Heart left ventricle (tissue), 16 donors: ENCODE measurements around the gene GSDMA. TPM values are rescaled to one million over a fixed set of nuclear protein-coding genes. Genes with fewer than 3 reads are reported as not detected.

ENCODE experiments used
- ATAC-seq, 4 donors: fragments of 200-7000 bp; cut with Tn5 transposase; one replicate each; pipeline ENCODE4 v1.9.1; 2020 to 2022; ENCODE audit warnings: moderate library complexity in 4 of 4, mild to moderate bottlenecking in 3 of 4, moderate number of reproducible peaks in 1 of 4
- DNase-seq, 5 donors: peaks; one replicate each; pipeline ENCODE4 v3.0.0-alpha.2; 2020
- H3K27ac ChIP-seq, 12 donors: fragments of 200-600 bp; sonication (generic) in 4 of 12; one replicate each; pipeline versions ENCODE4 v1.5.0 to v1.8.0; 2016 to 2022; ENCODE audit warnings: mild to moderate bottlenecking in 2 of 12
- H3K27me3 ChIP-seq, 9 donors: fragments of 200-600 bp; sonication (generic) in 2 of 9; one replicate each; pipeline versions ENCODE4 v1.5.1 to v1.8.0; 2016 to 2022; ENCODE audit warnings: mild to moderate bottlenecking in 3 of 9
- H3K36me3 ChIP-seq, 9 donors: fragments of 200-600 bp; sonication (generic) in 2 of 9; one replicate each; pipeline versions ENCODE4 v1.5.0 to v1.8.0; 2018 to 2022; ENCODE audit warnings: mild to moderate bottlenecking in 2 of 9
- H3K4me1 ChIP-seq, 12 donors: fragments of 200-600 bp; sonication (generic) in 4 of 12; one replicate each; pipeline versions ENCODE4 v1.5.0 to v1.8.0; 2016 to 2022; ENCODE audit warnings: mild to moderate bottlenecking in 3 of 12
- H3K4me3 ChIP-seq, 12 donors: fragments of 200-600 bp; sonication (generic) in 4 of 12; one replicate each; pipeline versions ENCODE4 v1.5.0 to v1.8.0; 2017 to 2022; ENCODE audit warnings: mild to moderate bottlenecking in 9 of 12, moderate library complexity in 4 of 12
- H3K9me3 ChIP-seq, 12 donors: fragments of 200-600 bp; sonication (generic) in 4 of 12; one replicate each; pipeline versions ENCODE4 v1.5.0 to v1.8.0; 2016 to 2022; ENCODE audit warnings: mild to moderate bottlenecking in 1 of 12
- POLR2A ChIP-seq, 2 donors: fragments of 450-650 bp; IDR thresholded peaks; one replicate each; pipeline ENCODE4 v1.6.1; 2017; ENCODE audit warnings: antibody characterized with exemption in 2 of 2, mild to moderate bottlenecking in 2 of 2, moderate library complexity in 2 of 2
- WGBS, 4 donors: extraction: QIAGEN DNeasy Blood & Tissue Kit in 2 of 4; methylation state at CpG; one replicate each; pipeline versions ENCODE4 v1.1.5 to v1.1.7; 2013 to 2018; 5-methylcytosine and 5-hydroxymethylcytosine counted together
- intact Hi-C, 10 donors: fragments of 100-400 bp; cut with DNase I; formaldehyde crosslinking; loops; one replicate each; pipeline versions ENCODE4 v1.11.1 to v1.14.2; 2022
- polyA plus RNA-seq, 2 donors: library from polyadenylated mRNA; stranded (reverse); fragments of 200-250 nt; gene quantifications; one replicate each; pipeline ENCODE4 v1.2.3, GENCODE V29; 2013
- total RNA-seq, 9 donors: library from RNA; depleted of rRNA in 2 of 9; stranded (reverse); fragments of >200 nt in 2 of 9; fragmentation: NEBNext Ultra II Directional in 3 of 9; extraction: Animal tissue kit (Norgen Biotek cat#: 25700) in 3 of 9; gene quantifications; one replicate each; pipeline versions ENCODE4 v1.1.0 to v1.2.4, GENCODE V29; 2016 to 2023
- TF ChIP-seq, protein P1 (sequence below), 12 donors: fragments of 200-600 bp; sonication (generic) in 4 of 12; IDR thresholded peaks; one replicate each; pipeline versions ENCODE4 v1.5.0 to v1.8.0; 2018 to 2022; ENCODE audit warnings: antibody characterized with exemption in 12 of 12, mild to moderate bottlenecking in 5 of 12
- donor health status: ischemic (EF 13 %, LVEDD 7.1; RV severe dilation, severe dysfunction).
- donor health status: healthy with polysubstance abuse.
- donor health status: DM: no; HTN: yes; CAD: no.
- donor health status: DM: no; HTN: no; CAD: no.
- donor health status: ischemic (EF 25% LVEDD 6.9; RV normal size, moderate dysfunction).
- donor health status: ischemic (EF 25% LVEDD 5.7; RV mildly dilated, moderate dysfunction).
- donor health status: healthy.
- donor health status: DM: yes; HTN: yes; CAD: no.
- donor health status: ischemic (EF 35%, LVEDD 5.7; RV mildly dilated, moderate dysfunction).
- donor health status: nonischemic (EF 11% LVEDD 7.7; RV severe dilation, severe dysfunction).
- donor health status: DM: yes; HTN: yes; CAD: no.
- donor health status: PGD.
- donor health status: ischemic (EF 29% LVEDD 5.4; RV normal size, mild dysfunction).
- donor health status: nonischemic (EF 23%, LVEDD 6.1; RV moderate dilation, normal function).

GSDMA gene
- total and polyA plus RNA-seq, 11 donors, result 0.08 to 3.7 (median 0.49) TPM; not detected in 3

DNA sequence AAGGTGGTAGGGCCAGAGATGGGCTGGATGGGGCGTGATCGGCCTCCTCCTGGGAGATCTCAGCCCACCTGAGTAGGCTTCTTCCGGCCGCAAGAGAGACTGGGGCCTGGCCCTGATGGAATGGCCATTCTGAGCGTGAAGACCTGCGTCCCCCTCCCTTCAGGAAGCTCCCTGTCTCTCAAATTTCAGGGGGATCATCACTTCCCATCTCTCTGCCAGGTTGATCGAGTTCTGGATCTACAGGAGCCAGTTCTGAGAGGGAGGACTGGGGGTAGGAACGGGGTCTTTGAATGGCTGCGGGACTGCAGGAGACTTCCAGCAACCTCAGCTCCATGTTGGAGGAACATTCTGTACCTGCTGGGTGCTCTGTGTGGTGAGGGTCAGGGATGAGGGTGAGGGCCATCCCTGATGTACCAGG is 9.3 kb upstream of the GSDMA start:
- DNase-seq (no peak), ATAC-seq (no peak)
- H3K4me1 ChIP-seq, result peaks cover 0 to 33% (median 13%) of the 10 kb centered on the region in 12 donors
- no peak for TF ChIP-seq POLR2A (IDR thresholded peaks at IDR 0.05)
- TF ChIP-seq, protein P1, sequence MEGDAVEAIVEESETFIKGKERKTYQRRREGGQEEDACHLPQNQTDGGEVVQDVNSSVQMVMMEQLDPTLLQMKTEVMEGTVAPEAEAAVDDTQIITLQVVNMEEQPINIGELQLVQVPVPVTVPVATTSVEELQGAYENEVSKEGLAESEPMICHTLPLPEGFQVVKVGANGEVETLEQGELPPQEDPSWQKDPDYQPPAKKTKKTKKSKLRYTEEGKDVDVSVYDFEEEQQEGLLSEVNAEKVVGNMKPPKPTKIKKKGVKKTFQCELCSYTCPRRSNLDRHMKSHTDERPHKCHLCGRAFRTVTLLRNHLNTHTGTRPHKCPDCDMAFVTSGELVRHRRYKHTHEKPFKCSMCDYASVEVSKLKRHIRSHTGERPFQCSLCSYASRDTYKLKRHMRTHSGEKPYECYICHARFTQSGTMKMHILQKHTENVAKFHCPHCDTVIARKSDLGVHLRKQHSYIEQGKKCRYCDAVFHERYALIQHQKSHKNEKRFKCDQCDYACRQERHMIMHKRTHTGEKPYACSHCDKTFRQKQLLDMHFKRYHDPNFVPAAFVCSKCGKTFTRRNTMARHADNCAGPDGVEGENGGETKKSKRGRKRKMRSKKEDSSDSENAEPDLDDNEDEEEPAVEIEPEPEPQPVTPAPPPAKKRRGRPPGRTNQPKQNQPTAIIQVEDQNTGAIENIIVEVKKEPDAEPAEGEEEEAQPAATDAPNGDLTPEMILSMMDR (IDR thresholded peaks at IDR 0.05), result no peak
- WGBS, 4 donors, result 29 to 37% (median 36%) methylated on average over 4 to 9 of the region's 9 CpGs
- peak overlapping the region in 10 of 12 donors; percentile 26 to 62 (median 47) for H3K4me3 ChIP-seq
- no peaks in the 10 kb centered on the region for H3K9me3 ChIP-seq
- intact Hi-C loops, result loop anchor here in 6 of 10 donors (1.0 to 10.0 kb wide), 6 partner anchors 25 to 409 kb away; partner anchors contain the start of genes LRRC3C (in 2 of the 6), ORMDL3 (in 2 of the 6), PPP1R1B (in 1 of the 6) and PSMD3 (in 1 of the 6)
- no peaks in the 10 kb centered on the region for H3K27me3 ChIP-seq
- peak overlapping the region in 10 of 12 donors; percentile 2 to 76 (median 56) for H3K27ac ChIP-seq
- no peaks in the 10 kb centered on the region for H3K36me3 ChIP-seq

DNA sequence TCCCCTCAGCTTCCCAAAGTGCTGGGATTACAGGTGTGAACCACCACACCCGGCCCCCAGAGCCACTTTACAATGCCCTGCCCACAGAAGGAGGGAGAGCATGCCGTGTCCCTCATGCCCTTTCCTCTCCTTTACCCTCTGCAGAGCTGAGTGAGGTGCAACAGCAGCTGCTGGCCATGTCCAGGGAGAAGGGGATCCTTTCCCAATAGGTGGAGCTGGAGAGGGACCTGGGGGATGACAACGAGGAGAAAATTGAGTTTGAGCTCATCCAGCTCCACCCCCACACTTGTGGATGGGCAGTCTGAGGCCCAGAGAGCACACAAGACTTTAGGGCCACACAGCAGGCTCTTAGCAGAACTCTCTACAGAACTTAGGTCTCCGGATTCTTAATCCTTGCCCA is 7.9 kb upstream of the GSDMA start:
- DNase-seq, result no peak
- H3K4me1 ChIP-seq, result peaks cover 0 to 39% (median 17%) of the 10 kb centered on the region in 12 donors
- TF ChIP-seq, protein P1 (IDR thresholded peaks at IDR 0.05), result no peak
- H3K27ac ChIP-seq, result no peak overlapping the region
- intact Hi-C loops, result loop anchor here in 3 of 10 donors (5.0 to 10.0 kb wide), 3 partner anchors 33 to 410 kb away; partner anchors contain the start of gene PPP1R1B (in 1 of the 3)
- ATAC-seq, result no peak
- H3K9me3 ChIP-seq, result no peaks in the 10 kb centered on the region
- H3K27me3 ChIP-seq, result no peaks in the 10 kb centered on the region
- no peak overlapping the region for H3K4me3 ChIP-seq
- WGBS, 4 donors, result 49 to 64% (median 56%) methylated on average over 3 to 4 of the region's 4 CpGs
- H3K36me3 ChIP-seq, result no peaks in the 10 kb centered on the region

DNA sequence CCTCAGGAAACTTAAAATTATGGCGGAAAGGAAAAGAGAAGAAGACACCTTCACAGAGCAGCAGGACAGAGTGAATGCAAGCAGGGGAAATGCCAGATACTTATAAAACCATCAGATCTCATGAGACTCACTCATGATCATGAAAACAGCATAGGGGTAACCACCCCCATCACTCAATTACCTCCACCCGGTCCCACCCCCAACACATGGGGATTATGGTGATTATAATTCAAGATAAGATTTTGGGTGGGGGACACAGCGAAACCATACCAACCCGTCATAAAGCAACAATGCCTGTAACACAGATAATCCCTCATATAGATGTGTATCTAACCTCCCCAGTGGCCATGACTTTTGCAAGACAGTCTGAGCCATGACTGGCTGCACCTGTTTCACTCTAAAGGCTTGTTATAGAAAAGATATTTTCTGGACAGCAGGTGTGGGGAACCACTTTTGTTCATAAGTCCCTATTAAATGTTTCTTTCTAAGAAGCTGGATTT is 7.0 kb upstream of the GSDMA start:
- Histone ChIP-seq H3K27me3 (no peaks in the 10 kb centered on the region), H3K36me3 (no peaks in the 10 kb centered on the region), H3K4me1 (peaks cover 0 to 31% (median 13%) of the 10 kb centered on the region in 12 donors), H3K27ac (no peak overlapping the region), H3K4me3 (no peak overlapping the region), H3K9me3 (no peaks in the 10 kb centered on the region)
- WGBS, 4 donors, result 69 to 81% (median 77%) methylated on average over 4 of the region's 4 CpGs
- TF ChIP-seq POLR2A (IDR thresholded peaks at IDR 0.05), result no peak
- no peak for ATAC-seq
- intact Hi-C loops, result loop anchor here in 3 of 10 donors (5.0 to 10.0 kb wide), 3 partner anchors 33 to 411 kb away; partner anchors contain the start of gene PPP1R1B (in 1 of the 3)
- DNase-seq, result no peak

DNA sequence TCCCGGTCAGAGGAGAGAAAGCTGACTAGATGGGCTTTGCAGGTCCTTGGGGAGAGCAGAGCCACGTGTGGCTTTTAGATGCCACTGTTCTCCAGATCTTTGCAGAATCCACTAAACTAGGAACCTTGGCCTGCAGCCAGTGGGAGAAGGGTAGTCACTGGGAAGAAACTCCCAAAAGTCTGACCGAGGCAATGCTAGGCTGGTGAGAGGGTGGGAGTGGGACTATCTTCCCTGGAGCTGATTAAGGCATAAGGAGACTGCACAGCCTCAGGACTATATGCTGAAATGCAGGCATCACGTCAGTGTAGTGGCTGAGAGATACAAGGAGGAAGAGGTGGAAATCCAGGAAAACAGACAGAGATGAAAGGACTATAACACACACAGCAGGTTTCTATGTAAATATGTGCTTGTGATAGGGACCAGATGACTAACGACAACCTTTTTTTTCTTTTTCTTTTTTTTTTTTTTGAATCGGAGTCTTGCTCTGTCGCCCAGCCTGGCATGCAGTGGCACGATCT is 2.2 kb upstream of the GSDMA start:
- no peak for DNase-seq
- Histone ChIP-seq H3K4me1 (peaks cover 0 to 8% (median 1%) of the 10 kb centered on the region in 12 donors), H3K9me3 (no peaks in the 10 kb centered on the region), H3K4me3 (no peak overlapping the region), H3K36me3 (no peaks in the 10 kb centered on the region), H3K27me3 (peaks cover 0 to 10% (median 0%) of the 10 kb centered on the region in 9 donors), H3K27ac (no peak overlapping the region)
- 53 to 59% (median 56%) methylated on average over 8 of the region's 8 CpGs for WGBS, 4 donors
- no peak for ATAC-seq
- TF ChIP-seq, protein P1 (IDR thresholded peaks at IDR 0.05), result no peak
- TF ChIP-seq POLR2A (IDR thresholded peaks at IDR 0.05), result no peak
- intact Hi-C loops, result loop anchor here in 2 of 10 donors (1.0 to 2.0 kb wide), 2 partner anchors 14 to 19 kb away; no protein-coding TSS in a partner anchor
